HEK293T (cell line): Measurements from ENCODE around the gene PM20D1.

Experiments used
- CTCF ChIA-PET: fragments of 350-600 bp; formaldehyde crosslinking; extraction: SDS; loops from one replicate; lab custom pipeline; 2021; ENCODE audit warnings: antibody characterized with exemption, inconsistent platforms; lab: Yijun Ruan, JAX
- POLR2A ChIA-PET: fragments of 350-600 bp; formaldehyde crosslinking; extraction: SDS; loops from one replicate; lab custom pipeline; 2020; ENCODE audit warnings: antibody characterized with exemption, inconsistent platforms; lab: Yijun Ruan, JAX
- DNase-seq: peaks from one replicate; pipeline ENCODE4 v3.0.0; 2012; ENCODE audit warnings: mixed read lengths; ENCODE audit errors: extremely low spot score
- ARNT ChIP-seq: fragments of 450-650 bp; IDR thresholded peaks from 2 replicates; pipeline ENCODE4 v1.6.1; 2017; ENCODE audit warnings: mild to moderate bottlenecking
- BHLHE40 ChIP-seq: fragments of 450-650 bp; IDR thresholded peaks from 2 replicates; pipeline ENCODE4 v1.6.1; 2016; ENCODE audit warnings: mild to moderate bottlenecking, moderate library complexity, borderline replicate concordance
- CTBP1 ChIP-seq: fragments of 450-650 bp; IDR thresholded peaks from 2 replicates; pipeline ENCODE4 v1.6.1; 2016; ENCODE audit warnings: borderline replicate concordance
- ELF4 ChIP-seq: fragments of 450-650 bp; IDR thresholded peaks from 2 replicates; pipeline ENCODE4 v1.6.1; 2017; ENCODE audit warnings: antibody characterized with exemption
- FOXA1 ChIP-seq: fragments of 450-650 bp; IDR thresholded peaks from 2 replicates; pipeline ENCODE4 v1.6.1; 2016; ENCODE audit warnings: mild to moderate bottlenecking
- FOXK2 ChIP-seq: fragments of 450-650 bp; IDR thresholded peaks from 2 replicates; pipeline ENCODE4 v1.6.1; 2016; ENCODE audit warnings: mild to moderate bottlenecking
- FOXM1 ChIP-seq: fragments of 450-650 bp; IDR thresholded peaks from 2 replicates; pipeline ENCODE4 v1.6.1; 2017; ENCODE audit warnings: mild to moderate bottlenecking, borderline replicate concordance
- HDGF ChIP-seq: fragments of 450-650 bp; IDR thresholded peaks from 2 replicates; pipeline ENCODE4 v1.6.1; 2017; ENCODE audit warnings: antibody characterized with exemption, borderline replicate concordance
- L3MBTL2 ChIP-seq: fragments of 450-650 bp; conservative IDR thresholded peaks from 2 replicates; pipeline ENCODE4 v1.6.1; 2016; ENCODE audit warnings: mild to moderate bottlenecking
- LEF1 ChIP-seq: fragments of 450-650 bp; IDR thresholded peaks from 2 replicates; pipeline ENCODE4 v1.6.1; 2017; ENCODE audit warnings: mild to moderate bottlenecking, borderline replicate concordance
- NFRKB ChIP-seq: fragments of 450-650 bp; IDR thresholded peaks from 2 replicates; pipeline ENCODE4 v1.6.1; 2016; ENCODE audit warnings: mild to moderate bottlenecking, moderate library complexity
- PKNOX1 ChIP-seq: fragments of 450-650 bp; IDR thresholded peaks from 2 replicates; pipeline ENCODE4 v1.6.1; 2016
- SP1 ChIP-seq: fragments of 450-650 bp; IDR thresholded peaks from 2 replicates; pipeline ENCODE4 v1.6.1; 2017
- SUZ12 ChIP-seq: fragments of 450-650 bp; IDR thresholded peaks from 2 replicates; pipeline ENCODE4 v1.6.1; 2016; ENCODE audit warnings: mild to moderate bottlenecking
- TARDBP ChIP-seq: fragments of 450-650 bp; IDR thresholded peaks from 2 replicates; pipeline ENCODE4 v1.6.1; 2016
- ZNF384 ChIP-seq: fragments of 450-650 bp; IDR thresholded peaks from 2 replicates; pipeline ENCODE4 v1.6.1; 2016

The PM20D1 gene

GRCh38 chr1:205817364-205817763, 32.6 kb downstream of the PM20D1 start:
- ChIA-PET POLR2A (no interaction called here), CTCF (no interaction called here)
- TF ChIP-seq BHLHE40, result no peak
- no peak for TF ChIP-seq PKNOX1
- no peak for TF ChIP-seq FOXK2
- no peak for TF ChIP-seq HDGF
- TF ChIP-seq CTBP1, result no peak
- no peak for TF ChIP-seq SP1
- no peak for TF ChIP-seq L3MBTL2
- no peak for TF ChIP-seq FOXM1
- TF ChIP-seq ELF4, result no peak
- TF ChIP-seq TARDBP, result no peak
- no peak for TF ChIP-seq SUZ12
- no peak for TF ChIP-seq ARNT
- TF ChIP-seq FOXA1, result no peak
- no peak for TF ChIP-seq NFRKB
- TF ChIP-seq LEF1, result no peak
- no peak for TF ChIP-seq ZNF384
- no peak for DNase-seq

- CTCF ChIA-PET, result no interaction called here
- peak; percentile 42; the same call in 1 of the 2 replicates for TF ChIP-seq L3MBTL2
- TF ChIP-seq CTBP1, result no peak
- peak; percentile 67 for DNase-seq
- POLR2A ChIA-PET, result no interaction called here
These were observed 36.2 kb downstream of the PM20D1 start for GRCh38 chr1:205813755-205814058.

GRCh38 chr1:205812878-205813754, 36.8 kb downstream of the PM20D1 start, which contains the start of gene SLC41A1:
TSS of gene SLC41A1 (minus strand) at chr1:205813198. CDS start at chr1:205810441, 2,757 bp downstream.
- POLR2A ChIA-PET, result interaction anchor here (0.6 kb wide), 1 partner anchor 30 kb away, joined by 4 read pairs; no protein-coding TSS in a partner anchor
- TF ChIP-seq SP1 (no peak), L3MBTL2 (peak; percentile 68), PKNOX1 (peak; percentile 99), FOXM1 (peak; percentile 86)
- CTCF ChIA-PET, result no interaction called here
- DNase-seq, result peak; percentile 99

- ChIA-PET CTCF (interaction anchor here (2.6 kb wide), 1 partner anchor 21 kb away, joined by 11 read pairs; no protein-coding TSS in a partner anchor), POLR2A (interaction anchor here (1.6 kb wide), 1 partner anchor 43 kb away, joined by 3 read pairs; no protein-coding TSS in a partner anchor)
- TF ChIP-seq NFRKB (no peak), L3MBTL2 (no peak), BHLHE40 (no peak), ZNF384 (no peak), TARDBP (no peak), CTBP1 (no peak), SUZ12 (no peak), FOXK2 (no peak), HDGF (no peak), PKNOX1 (no peak)
- DNase-seq, result peak; percentile 60
These were observed 37.6 kb downstream of the PM20D1 start for GRCh38 chr1:205812271-205812877.

- no peak for DNase-seq
- ChIA-PET POLR2A (interaction anchor here (0.6 to 1.6 kb wide), 2 partner anchors 42 to 65 kb away, joined by 3 read pairs; no protein-coding TSS in a partner anchor), CTCF (interaction anchor here (2.6 kb wide), 1 partner anchor 20 kb away, joined by 11 read pairs; no protein-coding TSS in a partner anchor)
- TF ChIP-seq L3MBTL2 (no peak), SP1 (no peak), SUZ12 (no peak), PKNOX1 (no peak), ELF4 (no peak), LEF1 (no peak), ZNF384 (no peak), BHLHE40 (no peak), NFRKB (no peak), TARDBP (no peak), FOXM1 (no peak), HDGF (no peak), FOXK2 (no peak), ARNT (no peak), CTBP1 (no peak), FOXA1 (no peak)
These were observed 38.3 kb downstream of the PM20D1 start for GRCh38 chr1:205811660-205812059.
